ENCODE results near the gene PKIG.
A peak's percentile ranks its signal among the peaks of the same experiment; 100 is the strongest.

GRCh38 chr20:44648068-44648467 is 65.7 kb downstream of the PKIG start:
- TF ChIP-seq CTCF (IDR thresholded peaks at IDR 0.05; ENCODE audit: borderline replicate concordance, extremely low read depth, low read length, poor library complexity, severe bottlenecking) (peak; percentile 20), EZH2 (IDR thresholded peaks at IDR 0.05; ENCODE audit: borderline replicate concordance, low read depth, low read length, severe bottlenecking) (no peak)
